ENCODE data around the gene TAC3.
A peak's percentile ranks its signal among the peaks of the same experiment; 100 is the strongest.

Gene TAC3

DNA sequence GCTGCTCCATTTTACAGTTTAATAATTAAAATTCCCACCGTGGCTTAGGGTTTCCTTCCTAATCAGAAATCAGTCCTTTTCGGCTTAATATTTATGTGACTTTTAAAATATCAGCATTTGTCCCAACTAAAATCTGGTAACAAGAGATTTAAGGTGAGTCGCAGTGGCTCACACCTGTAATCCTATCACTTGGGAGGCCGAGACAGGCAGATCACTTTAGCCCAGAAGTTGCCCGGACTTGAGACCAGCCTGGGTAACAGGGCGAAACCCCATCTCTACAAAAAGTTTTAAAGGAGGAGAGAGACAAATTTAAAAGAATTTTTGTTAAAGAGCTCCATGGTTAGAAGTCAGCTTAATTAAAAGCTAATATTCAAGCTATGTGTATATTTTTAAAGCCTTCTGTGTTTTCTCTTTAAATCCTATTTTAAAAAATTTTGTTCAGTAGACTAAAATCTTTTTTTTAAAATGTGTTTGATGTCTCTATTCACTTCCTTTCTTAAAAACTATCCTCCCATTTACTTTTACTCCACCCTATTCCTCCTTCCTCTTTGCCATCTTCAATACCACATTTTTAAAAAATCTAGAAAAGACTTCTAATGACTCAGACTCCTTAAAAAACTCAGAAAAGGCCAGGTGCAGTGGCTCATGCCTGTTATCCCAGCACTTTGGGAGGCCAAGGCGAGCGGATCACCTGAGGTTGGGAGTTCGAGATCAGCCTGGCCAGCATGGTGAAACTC lies 3.8 kb upstream of the TAC3 start:
- TF ChIP-seq, protein P1, sequence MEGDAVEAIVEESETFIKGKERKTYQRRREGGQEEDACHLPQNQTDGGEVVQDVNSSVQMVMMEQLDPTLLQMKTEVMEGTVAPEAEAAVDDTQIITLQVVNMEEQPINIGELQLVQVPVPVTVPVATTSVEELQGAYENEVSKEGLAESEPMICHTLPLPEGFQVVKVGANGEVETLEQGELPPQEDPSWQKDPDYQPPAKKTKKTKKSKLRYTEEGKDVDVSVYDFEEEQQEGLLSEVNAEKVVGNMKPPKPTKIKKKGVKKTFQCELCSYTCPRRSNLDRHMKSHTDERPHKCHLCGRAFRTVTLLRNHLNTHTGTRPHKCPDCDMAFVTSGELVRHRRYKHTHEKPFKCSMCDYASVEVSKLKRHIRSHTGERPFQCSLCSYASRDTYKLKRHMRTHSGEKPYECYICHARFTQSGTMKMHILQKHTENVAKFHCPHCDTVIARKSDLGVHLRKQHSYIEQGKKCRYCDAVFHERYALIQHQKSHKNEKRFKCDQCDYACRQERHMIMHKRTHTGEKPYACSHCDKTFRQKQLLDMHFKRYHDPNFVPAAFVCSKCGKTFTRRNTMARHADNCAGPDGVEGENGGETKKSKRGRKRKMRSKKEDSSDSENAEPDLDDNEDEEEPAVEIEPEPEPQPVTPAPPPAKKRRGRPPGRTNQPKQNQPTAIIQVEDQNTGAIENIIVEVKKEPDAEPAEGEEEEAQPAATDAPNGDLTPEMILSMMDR (conservative IDR thresholded peaks at IDR 0.05): no peak
- H3K27ac ChIP-seq: no peak overlapping the region

GRCh38 chr12:57018906-57019305 lies 2.6 kb upstream of the TAC3 start:
- TF ChIP-seq, protein P1 (conservative IDR thresholded peaks at IDR 0.05): no peak
- peak overlapping the region; percentile 49 for H3K27ac ChIP-seq

DNA sequence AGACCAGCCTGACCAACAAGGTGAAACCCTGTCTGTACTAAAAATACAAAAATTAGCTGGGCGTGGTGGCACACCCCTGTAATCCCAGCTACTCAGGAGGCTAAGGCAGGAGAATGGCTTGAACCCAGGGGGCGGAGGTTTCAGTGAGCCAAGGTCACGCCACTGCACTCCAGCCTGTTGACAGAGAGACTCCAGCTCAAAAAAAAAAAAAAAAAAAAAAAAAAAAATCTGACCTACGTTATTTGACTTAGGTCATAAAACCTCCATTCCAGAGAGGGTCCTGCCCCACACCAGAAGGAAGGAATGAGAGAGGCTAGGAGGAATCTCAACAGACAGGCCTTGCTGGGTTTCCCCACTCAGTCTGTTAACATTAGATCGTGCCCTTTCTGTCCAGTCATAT lies 2.0 kb upstream of the TAC3 start:
- H3K27ac ChIP-seq: peak overlapping the region; percentile 49

DNA sequence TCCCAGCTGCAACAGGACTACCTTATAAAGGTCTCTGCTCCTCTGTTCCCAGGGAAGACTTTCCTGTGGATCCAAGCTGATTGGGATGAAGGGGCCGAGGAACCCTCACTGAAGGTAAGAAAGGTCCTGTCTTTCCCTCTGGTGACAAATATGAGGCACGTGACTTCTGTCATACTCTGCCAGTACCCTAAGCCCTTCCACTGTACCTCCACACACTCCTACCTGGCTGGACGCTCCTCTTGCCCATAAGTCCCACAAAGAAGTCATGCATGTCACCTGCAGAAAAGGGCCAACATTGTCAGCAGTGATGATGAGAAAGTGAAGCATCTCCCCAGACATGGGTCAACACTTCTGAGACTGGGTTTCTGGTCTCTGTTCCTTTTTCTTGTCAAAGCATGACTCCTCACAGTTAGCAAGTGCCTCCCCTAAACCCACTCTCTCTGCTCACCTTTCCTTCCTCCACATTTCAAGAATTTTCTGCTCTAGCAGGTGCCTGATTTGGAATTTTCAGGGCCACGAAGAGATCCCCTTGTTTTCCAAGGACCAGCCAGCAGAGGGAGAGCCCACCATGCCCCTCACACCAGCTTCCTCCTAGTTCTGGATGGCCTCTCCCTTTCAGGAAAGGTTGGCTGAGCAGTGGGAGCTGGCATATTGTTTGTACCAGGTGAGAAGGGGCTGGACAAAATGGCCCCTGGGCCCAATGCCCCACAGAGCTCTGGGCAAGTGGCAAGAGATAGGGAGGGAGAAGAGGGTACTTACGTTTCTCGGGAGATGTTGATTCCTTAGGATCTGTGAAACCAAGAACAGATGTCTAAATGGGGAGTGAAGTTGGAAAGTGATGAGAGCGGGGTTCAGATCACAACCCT lies 3.5 kb downstream of the TAC3 start:
- TF ChIP-seq, protein P1 (conservative IDR thresholded peaks at IDR 0.05): no peak
- no peak overlapping the region for H3K27ac ChIP-seq

DNA sequence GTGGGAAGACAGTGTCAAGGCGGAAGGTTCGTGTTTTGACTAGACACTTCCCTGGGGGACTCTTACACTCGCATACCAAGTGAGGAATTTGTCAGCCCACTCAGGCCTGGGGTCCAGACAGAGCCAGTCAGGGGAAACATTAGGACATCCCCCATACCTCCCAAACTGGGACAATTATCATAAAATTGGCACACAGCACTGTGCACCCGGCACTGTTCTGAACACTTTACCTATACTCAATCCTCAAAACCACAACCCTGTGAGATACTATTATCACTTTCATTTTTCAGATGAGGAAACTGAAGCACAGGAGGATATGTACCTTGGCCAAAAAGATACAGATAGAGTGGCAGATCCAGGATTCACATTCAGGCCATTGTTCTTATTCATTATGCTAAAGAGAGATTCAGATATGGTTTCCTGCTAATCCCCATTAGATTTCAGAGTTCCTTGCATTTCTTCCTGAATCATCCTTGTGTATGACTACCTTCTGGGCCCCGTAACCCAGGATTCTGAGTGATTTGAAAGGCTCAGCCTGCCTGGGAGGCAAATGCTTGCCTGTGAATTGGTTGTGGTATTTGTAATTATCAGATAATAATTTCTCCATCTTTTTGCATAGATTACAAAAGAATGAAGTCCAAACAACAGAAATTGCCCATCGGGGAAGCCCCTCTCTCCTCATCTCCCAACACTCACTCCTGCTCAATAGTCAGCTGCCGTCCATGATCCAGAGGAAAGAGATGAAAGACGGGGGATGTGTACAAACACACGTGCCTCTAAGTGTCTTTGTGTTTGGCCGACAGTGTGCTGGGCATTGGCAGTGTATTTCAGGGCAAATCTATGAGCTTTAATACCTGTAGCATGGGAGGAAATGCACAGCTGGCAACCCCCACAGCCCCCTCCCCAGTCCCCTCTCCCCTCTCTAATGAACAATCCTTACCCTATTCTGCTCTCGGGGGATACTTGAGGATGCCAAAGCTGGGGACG lies 4.6 kb downstream of the TAC3 start:
- no peak overlapping the region for H3K27ac ChIP-seq

GRCh38 chr12:57010627-57011247 lies 5.6 kb downstream of the TAC3 start:
- no peak overlapping the region for H3K27ac ChIP-seq
- TF ChIP-seq, protein P1 (conservative IDR thresholded peaks at IDR 0.05): no peak

More for the DNA sequence above, 4.6 kb downstream of the TAC3 start:
- TF ChIP-seq, protein P1 (conservative IDR thresholded peaks at IDR 0.05): no peak

DNA sequence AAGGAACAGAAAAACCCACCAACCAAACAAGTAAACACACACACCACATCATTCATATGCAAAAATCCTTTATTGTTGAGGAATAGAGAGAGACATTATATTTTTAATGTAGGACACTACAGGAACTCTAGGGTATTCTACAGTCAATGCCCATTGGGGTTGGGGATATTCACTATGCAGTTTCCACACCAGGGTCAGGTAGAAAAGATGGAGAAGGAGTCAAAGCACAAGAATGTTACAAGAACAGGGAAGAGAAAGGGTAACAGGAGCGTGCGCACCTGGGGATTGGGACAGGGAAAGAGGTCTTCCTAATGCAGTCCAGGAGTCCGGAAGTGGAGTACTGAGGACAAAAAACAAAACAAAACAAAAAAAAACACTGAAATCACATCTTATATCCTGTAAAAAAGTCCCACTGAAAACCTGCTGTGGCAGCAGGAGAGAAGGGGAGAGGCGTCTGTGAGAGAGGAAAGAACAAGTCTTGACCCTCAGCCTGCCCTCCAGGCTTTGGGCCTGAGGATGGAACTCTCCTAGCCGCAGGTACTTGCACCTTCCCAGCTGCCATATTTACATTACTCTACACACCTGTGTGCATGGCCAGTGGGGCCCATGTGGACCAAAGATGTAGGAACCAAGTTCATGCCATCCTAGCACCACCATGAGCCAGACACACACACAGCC lies 6.2 kb downstream of the TAC3 start:
- H3K27ac ChIP-seq: no peak overlapping the region

More for the DNA sequence above, 6.2 kb downstream of the TAC3 start:
- TF ChIP-seq, protein P1 (conservative IDR thresholded peaks at IDR 0.05): no peak

All from VCaP (cell line).